KMS-11 (cell line): Measurements from ENCODE around the gene CDC25B.

ENCODE experiments used
- H2AFZ ChIP-seq: fragments of 200-600 bp; sonication (generic); 2 replicates; pipeline ENCODE4 v1.6.1; 2016; ENCODE audit warnings: antibody characterized with exemption, mixed run types, low read depth
- H3K27ac ChIP-seq: fragments of 200-600 bp; sonication (generic); 2 replicates; pipeline ENCODE4 v1.6.1; 2016; ENCODE audit warnings: mild to moderate bottlenecking, mixed run types
- H3K27me3 ChIP-seq: fragments of 200-600 bp; sonication (generic); 2 replicates; pipeline ENCODE4 v1.6.1; 2017; ENCODE audit warnings: mild to moderate bottlenecking, low read depth, mixed run types, moderate library complexity; ENCODE audit not compliant: insufficient read depth
- H3K36me3 ChIP-seq: fragments of 200-600 bp; sonication (generic); 2 replicates; pipeline ENCODE4 v1.6.1; 2017; ENCODE audit warnings: mild to moderate bottlenecking, mixed run types; ENCODE audit not compliant: insufficient read depth
- H3K4me1 ChIP-seq: fragments of 200-600 bp; sonication (generic); 2 replicates; pipeline ENCODE4 v1.6.1; 2016; ENCODE audit warnings: mild to moderate bottlenecking, low read depth, mixed run types; ENCODE audit not compliant: poor library complexity, severe bottlenecking
- H3K4me2 ChIP-seq: fragments of 200-600 bp; sonication (generic); 2 replicates; pipeline ENCODE4 v1.7.0; 2016; ENCODE audit warnings: mild to moderate bottlenecking, mixed run types
- H3K4me3 ChIP-seq: fragments of 200-600 bp; sonication (generic); IDR thresholded peaks from 2 replicates; pipeline ENCODE4 v1.6.1; 2017; ENCODE audit warnings: low read depth, low read length, mixed read lengths; ENCODE audit not compliant: insufficient read depth
- H3K79me2 ChIP-seq: fragments of 200-600 bp; sonication (generic); 2 replicates; pipeline ENCODE4 v1.6.1; 2016; ENCODE audit warnings: low read depth, mixed run types; ENCODE audit not compliant: insufficient read depth
- H3K9ac ChIP-seq: fragments of 200-600 bp; sonication (generic); 2 replicates; pipeline ENCODE4 v1.6.1; 2016; ENCODE audit warnings: mild to moderate bottlenecking, mixed run types
- H4K20me1 ChIP-seq: fragments of 200-600 bp; sonication (generic); 2 replicates; pipeline ENCODE4 v1.6.1; 2016; ENCODE audit warnings: mild to moderate bottlenecking, mixed run types; ENCODE audit not compliant: insufficient read depth
- TF ChIP-seq, protein P1 (sequence below): fragments of 200-600 bp; sonication (generic); conservative IDR thresholded peaks from 2 replicates; pipeline ENCODE4 v1.6.1; 2017; ENCODE audit warnings: low read depth, mild to moderate bottlenecking, antibody characterized with exemption, low read length, moderate library complexity, mixed read lengths

Gene CDC25B

DNA sequence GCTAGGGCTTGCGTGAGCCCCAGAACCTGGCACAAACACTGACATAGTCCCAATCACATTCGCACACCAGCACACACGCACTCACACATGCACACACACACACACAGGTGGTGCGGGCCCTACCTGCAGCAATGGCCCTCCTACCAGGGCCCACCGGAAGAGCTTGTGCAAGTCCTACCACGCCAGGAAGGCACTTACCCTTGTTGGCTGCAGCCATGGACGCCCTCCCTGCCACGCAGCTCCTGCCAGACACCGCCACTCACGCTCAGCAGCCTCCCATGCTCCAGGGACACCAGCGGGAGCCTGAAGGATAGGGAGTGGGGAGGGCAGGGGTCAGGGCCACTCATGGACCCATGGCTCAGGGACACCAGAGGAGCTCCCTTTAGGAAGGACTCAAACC, 36.2 kb upstream of the CDC25B start:
- TF ChIP-seq, protein P1, sequence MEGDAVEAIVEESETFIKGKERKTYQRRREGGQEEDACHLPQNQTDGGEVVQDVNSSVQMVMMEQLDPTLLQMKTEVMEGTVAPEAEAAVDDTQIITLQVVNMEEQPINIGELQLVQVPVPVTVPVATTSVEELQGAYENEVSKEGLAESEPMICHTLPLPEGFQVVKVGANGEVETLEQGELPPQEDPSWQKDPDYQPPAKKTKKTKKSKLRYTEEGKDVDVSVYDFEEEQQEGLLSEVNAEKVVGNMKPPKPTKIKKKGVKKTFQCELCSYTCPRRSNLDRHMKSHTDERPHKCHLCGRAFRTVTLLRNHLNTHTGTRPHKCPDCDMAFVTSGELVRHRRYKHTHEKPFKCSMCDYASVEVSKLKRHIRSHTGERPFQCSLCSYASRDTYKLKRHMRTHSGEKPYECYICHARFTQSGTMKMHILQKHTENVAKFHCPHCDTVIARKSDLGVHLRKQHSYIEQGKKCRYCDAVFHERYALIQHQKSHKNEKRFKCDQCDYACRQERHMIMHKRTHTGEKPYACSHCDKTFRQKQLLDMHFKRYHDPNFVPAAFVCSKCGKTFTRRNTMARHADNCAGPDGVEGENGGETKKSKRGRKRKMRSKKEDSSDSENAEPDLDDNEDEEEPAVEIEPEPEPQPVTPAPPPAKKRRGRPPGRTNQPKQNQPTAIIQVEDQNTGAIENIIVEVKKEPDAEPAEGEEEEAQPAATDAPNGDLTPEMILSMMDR: no peak
- Histone ChIP-seq H2AFZ (no peak overlapping the region), H3K36me3 (no peaks in the 10 kb centered on the region), H3K4me3 (no peak overlapping the region), H3K9ac (no peak overlapping the region), H4K20me1 (no peaks in the 10 kb centered on the region), H3K27ac (no peak overlapping the region), H3K27me3 (no peaks in the 10 kb centered on the region), H3K4me2 (no peak overlapping the region), H3K4me1 (no peaks in the 10 kb centered on the region), H3K79me2 (no peaks in the 10 kb centered on the region)

DNA sequence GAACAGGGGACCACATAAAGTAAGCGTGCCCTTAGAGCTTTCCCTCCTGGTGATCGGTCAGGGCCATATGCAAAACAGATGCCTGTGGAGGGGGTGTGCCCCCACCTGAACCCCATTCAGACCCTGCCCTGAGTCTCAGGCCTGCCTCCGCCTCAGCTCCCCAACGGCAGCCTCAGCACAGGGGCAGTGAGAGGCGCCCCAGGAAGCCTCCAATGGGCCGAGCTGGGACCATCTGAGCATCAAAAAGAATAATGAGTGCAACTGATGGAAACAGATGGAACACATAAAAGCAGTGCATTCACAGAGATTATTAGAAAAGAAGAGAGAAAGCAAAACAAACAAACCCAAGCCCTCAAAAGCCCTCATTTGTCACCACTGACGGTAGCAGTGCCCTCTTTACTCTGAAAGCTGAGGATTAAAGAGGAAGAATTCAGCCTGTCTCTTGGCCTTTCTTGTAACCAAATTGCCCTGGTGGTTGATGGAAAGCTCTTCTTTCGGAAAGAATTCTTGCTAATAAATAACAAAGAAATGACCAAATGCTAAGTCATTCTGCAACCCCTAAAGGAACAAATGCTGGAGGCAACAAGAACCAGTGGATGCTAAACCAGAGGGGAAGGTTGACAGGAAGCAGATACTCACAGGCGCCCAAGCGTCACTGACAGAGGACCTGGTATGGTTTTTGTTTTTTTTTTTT, 35.3 kb upstream of the CDC25B start:
- Histone ChIP-seq H3K4me3 (no peak overlapping the region), H4K20me1 (no peaks in the 10 kb centered on the region), H3K27ac (no peak overlapping the region), H3K27me3 (no peaks in the 10 kb centered on the region), H2AFZ (no peak overlapping the region), H3K79me2 (no peaks in the 10 kb centered on the region), H3K4me1 (no peaks in the 10 kb centered on the region), H3K9ac (no peak overlapping the region), H3K4me2 (no peak overlapping the region), H3K36me3 (no peaks in the 10 kb centered on the region)
- TF ChIP-seq, protein P1: no peak

DNA sequence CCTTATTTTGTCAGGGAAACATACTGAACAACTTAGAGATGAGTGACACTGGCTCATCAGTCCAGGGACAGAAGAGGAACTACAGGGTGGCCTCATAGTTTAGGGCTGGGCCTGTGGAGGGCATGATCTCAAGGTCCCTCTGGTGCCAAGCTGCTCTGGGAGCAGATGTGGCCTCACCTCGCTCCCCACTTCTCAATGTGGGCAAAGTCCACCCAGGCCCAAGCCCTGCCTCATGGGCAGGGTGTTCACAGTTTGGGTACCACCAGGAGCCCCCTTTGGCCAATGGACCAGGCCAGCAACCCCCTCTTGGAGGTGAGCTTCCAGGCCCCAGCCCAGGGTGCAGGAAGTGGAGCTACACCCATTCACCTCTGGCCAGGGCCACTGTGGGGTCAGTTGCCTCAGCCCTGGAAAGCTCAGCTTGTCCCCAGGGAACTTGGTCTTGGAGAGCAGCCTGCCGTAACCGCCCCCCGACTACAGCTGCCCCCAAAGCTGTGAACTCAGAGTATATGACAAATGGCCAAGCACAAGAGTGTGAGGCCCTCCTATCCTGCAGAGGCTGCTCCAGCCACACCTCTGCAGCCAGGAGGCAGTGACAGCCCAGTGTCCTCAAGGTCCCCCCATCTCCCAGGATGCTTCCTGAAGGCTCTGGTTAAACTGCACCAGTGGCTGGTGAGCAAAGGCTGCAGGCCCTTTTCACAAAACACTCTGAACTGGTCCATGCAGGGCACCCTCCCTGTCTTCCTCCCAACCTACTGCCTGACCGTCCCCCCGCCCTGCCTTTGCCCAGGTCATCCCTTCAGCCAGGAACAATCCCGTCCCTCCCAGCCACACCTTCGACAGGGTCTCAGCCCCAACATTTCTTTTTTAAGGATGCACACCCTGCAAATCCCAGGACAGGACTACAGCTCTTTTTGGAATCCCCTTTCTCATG, 32.2 kb upstream of the CDC25B start:
- no peak overlapping the region for H3K4me2 ChIP-seq
- H3K4me3 ChIP-seq: no peak overlapping the region
- no peak overlapping the region for H3K9ac ChIP-seq
- peaks cover 2% of the 10 kb centered on the region for H3K4me1 ChIP-seq
- H4K20me1 ChIP-seq: no peaks in the 10 kb centered on the region
- no peak overlapping the region for H2AFZ ChIP-seq
- TF ChIP-seq, protein P1: no peak
- no peaks in the 10 kb centered on the region for H3K36me3 ChIP-seq
- H3K27ac ChIP-seq: no peak overlapping the region
- H3K27me3 ChIP-seq: no peaks in the 10 kb centered on the region
- no peaks in the 10 kb centered on the region for H3K79me2 ChIP-seq

DNA sequence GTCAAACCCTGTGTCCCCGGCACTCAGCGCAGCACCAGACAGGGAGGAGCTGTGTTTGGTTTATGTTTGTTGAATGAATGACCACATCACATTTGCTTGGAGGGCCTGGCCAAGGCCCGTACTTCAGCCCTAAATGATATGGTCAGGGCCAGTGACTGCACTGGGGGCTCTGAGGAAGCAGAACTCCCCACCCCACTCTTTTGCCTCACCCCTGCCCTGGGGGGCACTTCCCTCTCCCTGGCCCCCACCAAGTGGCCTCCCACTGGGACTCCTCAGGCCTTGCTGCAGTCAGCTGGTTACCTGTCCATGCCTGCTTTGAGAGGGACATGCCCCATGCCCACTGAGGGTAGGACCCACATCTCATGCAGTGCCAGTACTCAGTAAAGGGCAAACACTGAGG, 31.5 kb upstream of the CDC25B start:
- H3K4me3 ChIP-seq: no peak overlapping the region
- H3K9ac ChIP-seq: no peak overlapping the region
- H4K20me1 ChIP-seq: no peaks in the 10 kb centered on the region
- no peaks in the 10 kb centered on the region for H3K36me3 ChIP-seq
- H3K4me1 ChIP-seq: peaks cover 5% of the 10 kb centered on the region
- H3K27me3 ChIP-seq: no peaks in the 10 kb centered on the region
- TF ChIP-seq, protein P1: no peak
- no peaks in the 10 kb centered on the region for H3K79me2 ChIP-seq
- no peak overlapping the region for H2AFZ ChIP-seq
- no peak overlapping the region for H3K27ac ChIP-seq
- no peak overlapping the region for H3K4me2 ChIP-seq
